ENCODE results near the gene PLEKHH1. TPM values are rescaled to one million over a fixed set of nuclear protein-coding genes. Genes with fewer than 3 reads are reported as not detected.

The PLEKHH1 gene
- total RNA-seq, 1 donor from 2014 or later = 10.1 TPM

GRCh38 chr14:67551940-67552339, 18.9 kb downstream of the PLEKHH1 start:
- no peak overlapping the region for H3K4me3 ChIP-seq
- no peaks in the 10 kb centered on the region for H3K79me2 ChIP-seq (ENCODE audit: low read depth)
- H3K9me3 ChIP-seq (ENCODE audit: low read depth) = no peaks in the 10 kb centered on the region
- no peak overlapping the region for H3K4me2 ChIP-seq
- no peak overlapping the region for H3K27ac ChIP-seq
- Mint-ChIP-seq H3K27ac (no peak overlapping the region), H3K27me3 (ENCODE audit: insufficient read depth, low read depth) (peaks cover 8% of the 10 kb centered on the region), H3K4me3 (no peak overlapping the region), H3K9me3 (no peaks in the 10 kb centered on the region), H3K4me1 (peaks cover 2% of the 10 kb centered on the region), H3K36me3 (peaks cover under 1% of the 10 kb centered on the region)
- H3K27me3 ChIP-seq = no peaks in the 10 kb centered on the region
- no peaks in the 10 kb centered on the region for H3K4me1 ChIP-seq
- H3K9ac ChIP-seq = no peak overlapping the region
- DNase-seq (ENCODE audit: low spot score) = no peak
- H3K36me3 ChIP-seq = no peaks in the 10 kb centered on the region
- H2AFZ ChIP-seq (replicated peaks) = no peak overlapping the region
- no peak for TF ChIP-seq EZH2phosphoT487 (IDR thresholded peaks at IDR 0.05)
- no peaks in the 10 kb centered on the region for H4K20me1 ChIP-seq (ENCODE audit: low read depth)
- H3F3A ChIP-seq (ENCODE audit: low read depth) = no peaks in the 10 kb centered on the region

GRCh38 chr14:67553547-67553946, 20.5 kb downstream of the PLEKHH1 start:
- no peaks in the 10 kb centered on the region for H3K79me2 ChIP-seq (ENCODE audit: low read depth)
- no peak overlapping the region for H3K4me3 ChIP-seq
- H3K27ac ChIP-seq = no peak overlapping the region
- H3F3A ChIP-seq (ENCODE audit: low read depth) = no peaks in the 10 kb centered on the region
- Mint-ChIP-seq H3K4me3 (no peak overlapping the region), H3K36me3 (peaks cover 5% of the 10 kb centered on the region), H3K27ac (no peak overlapping the region), H3K4me1 (peaks cover 2% of the 10 kb centered on the region), H3K27me3 (ENCODE audit: insufficient read depth, low read depth) (peaks cover 8% of the 10 kb centered on the region), H3K9me3 (no peaks in the 10 kb centered on the region)
- H4K20me1 ChIP-seq (ENCODE audit: low read depth) = no peaks in the 10 kb centered on the region
- no peaks in the 10 kb centered on the region for H3K27me3 ChIP-seq
- no peaks in the 10 kb centered on the region for H3K36me3 ChIP-seq
- TF ChIP-seq CTCF (IDR thresholded peaks at IDR 0.05) (no peak), EZH2 (IDR thresholded peaks at IDR 0.05) (no peak), EZH2phosphoT487 (IDR thresholded peaks at IDR 0.05) (no peak)
- DNase-seq (ENCODE audit: low spot score) = no peak
- H3K4me1 ChIP-seq = no peaks in the 10 kb centered on the region
- H3K9me3 ChIP-seq (ENCODE audit: low read depth) = no peaks in the 10 kb centered on the region
- H2AFZ ChIP-seq (replicated peaks) = no peak overlapping the region
- no peak overlapping the region for H3K9ac ChIP-seq
- H3K4me2 ChIP-seq = no peak overlapping the region

- Histone ChIP-seq H3K4me1 (no peaks in the 10 kb centered on the region), H3K9ac (no peak overlapping the region), H3K9me3 (ENCODE audit: low read depth) (no peaks in the 10 kb centered on the region), H3K27ac (no peak overlapping the region), H3K4me2 (no peak overlapping the region), H3K4me3 (no peak overlapping the region), H3K36me3 (no peaks in the 10 kb centered on the region), H4K20me1 (ENCODE audit: low read depth) (no peaks in the 10 kb centered on the region), H3K27me3 (no peaks in the 10 kb centered on the region), H3K79me2 (ENCODE audit: low read depth) (no peaks in the 10 kb centered on the region), H3F3A (ENCODE audit: low read depth) (no peaks in the 10 kb centered on the region), H2AFZ (replicated peaks) (no peak overlapping the region)
- peaks cover 7% of the 10 kb centered on the region for H3K36me3 Mint-ChIP-seq
- H3K4me3 Mint-ChIP-seq = no peak overlapping the region
- H3K9me3 Mint-ChIP-seq = no peaks in the 10 kb centered on the region
- TF ChIP-seq EZH2 (IDR thresholded peaks at IDR 0.05) (no peak), EZH2phosphoT487 (IDR thresholded peaks at IDR 0.05) (no peak), CTCF (IDR thresholded peaks at IDR 0.05) (no peak)
- H3K27me3 Mint-ChIP-seq (ENCODE audit: insufficient read depth, low read depth) = peaks cover 8% of the 10 kb centered on the region
- DNase-seq (ENCODE audit: low spot score) = no peak
- H3K4me1 Mint-ChIP-seq = peaks cover 3% of the 10 kb centered on the region
- peak overlapping the region; percentile 27 for H3K27ac Mint-ChIP-seq
Measured at GRCh38 chr14:67554341-67554740, 21.3 kb downstream of the PLEKHH1 start.

- Mint-ChIP-seq H3K27me3 (ENCODE audit: insufficient read depth, low read depth) (peaks cover 5% of the 10 kb centered on the region), H3K9me3 (no peaks in the 10 kb centered on the region), H3K36me3 (peaks cover 8% of the 10 kb centered on the region), H3K4me1 (peaks cover 5% of the 10 kb centered on the region), H3K27ac (no peak overlapping the region), H3K4me3 (no peak overlapping the region)
- no peaks in the 10 kb centered on the region for H3K79me2 ChIP-seq (ENCODE audit: low read depth)
- no peaks in the 10 kb centered on the region for H3K27me3 ChIP-seq
- no peak overlapping the region for H3K4me3 ChIP-seq
- H3K36me3 ChIP-seq = no peaks in the 10 kb centered on the region
- no peak overlapping the region for H3K4me2 ChIP-seq
- H3K9me3 ChIP-seq (ENCODE audit: low read depth) = no peaks in the 10 kb centered on the region
- H3K27ac ChIP-seq = no peak overlapping the region
- H4K20me1 ChIP-seq (ENCODE audit: low read depth) = no peaks in the 10 kb centered on the region
- TF ChIP-seq CTCF (IDR thresholded peaks at IDR 0.05) = no peak
- TF ChIP-seq EZH2 (IDR thresholded peaks at IDR 0.05) = no peak
- no peak for TF ChIP-seq EZH2phosphoT487 (IDR thresholded peaks at IDR 0.05)
- H3K4me1 ChIP-seq = no peaks in the 10 kb centered on the region
- no peak overlapping the region for H2AFZ ChIP-seq (replicated peaks)
- no peak overlapping the region for H3K9ac ChIP-seq
- no peak for DNase-seq (ENCODE audit: low spot score)
- H3F3A ChIP-seq (ENCODE audit: low read depth) = no peaks in the 10 kb centered on the region
Measured at GRCh38 chr14:67555518-67556090, 22.5 kb downstream of the PLEKHH1 start.
